ENCODE data around the gene RNF40.
"Not testable (repeated sequence)": the region's sequence is repeated elsewhere in the genome, so short reads cannot be mapped to it uniquely, and the experiment has no call there.

The RNF40 gene

DNA sequence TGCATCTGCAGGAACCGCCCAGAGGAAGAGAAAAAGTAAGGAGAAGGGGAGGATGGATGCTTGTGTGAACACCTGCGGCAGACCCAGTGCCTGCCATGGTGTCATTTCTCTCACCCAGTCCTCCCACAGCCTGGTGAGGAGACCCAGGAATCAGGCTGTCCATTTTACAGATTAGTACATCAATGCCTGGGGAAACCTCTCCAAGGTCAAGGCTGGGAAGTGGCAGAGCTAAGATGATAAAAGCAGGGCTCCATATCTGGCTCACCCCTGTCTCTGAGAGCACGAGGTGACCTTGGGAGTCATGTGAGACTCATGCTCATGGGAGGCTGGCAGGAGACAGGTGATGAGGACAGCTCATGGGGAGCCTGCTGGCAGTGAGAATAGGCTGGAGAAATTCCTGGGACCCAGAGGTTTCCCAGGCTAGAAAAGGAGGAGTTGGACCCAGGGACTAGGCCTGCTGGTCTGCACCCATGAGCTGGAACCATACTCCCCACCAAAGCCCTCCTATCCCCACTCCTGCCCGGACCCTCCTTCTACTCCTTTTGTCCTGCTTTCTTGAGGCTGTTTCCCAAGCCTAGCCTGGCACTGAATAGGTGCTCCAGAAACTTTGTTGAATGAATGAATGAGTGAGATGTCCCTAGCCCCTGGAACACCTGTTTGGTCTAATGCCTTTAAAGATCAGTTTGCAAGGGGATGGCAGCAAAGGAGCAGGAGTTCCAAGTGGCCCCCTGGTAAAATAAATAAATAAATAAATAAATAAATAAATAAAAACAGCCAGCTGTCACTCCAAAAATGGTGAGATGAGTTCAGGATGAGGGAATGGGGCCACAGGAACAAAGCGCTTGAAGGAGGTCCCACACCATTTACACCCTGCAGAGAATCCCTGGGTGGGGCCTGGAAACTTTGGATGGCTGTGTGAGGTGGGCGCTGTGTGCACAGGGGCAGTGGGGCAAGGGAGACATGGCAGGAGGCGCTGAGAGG is 23.3 kb downstream of the RNF40 start:
- no peak for DNase-seq

DNA sequence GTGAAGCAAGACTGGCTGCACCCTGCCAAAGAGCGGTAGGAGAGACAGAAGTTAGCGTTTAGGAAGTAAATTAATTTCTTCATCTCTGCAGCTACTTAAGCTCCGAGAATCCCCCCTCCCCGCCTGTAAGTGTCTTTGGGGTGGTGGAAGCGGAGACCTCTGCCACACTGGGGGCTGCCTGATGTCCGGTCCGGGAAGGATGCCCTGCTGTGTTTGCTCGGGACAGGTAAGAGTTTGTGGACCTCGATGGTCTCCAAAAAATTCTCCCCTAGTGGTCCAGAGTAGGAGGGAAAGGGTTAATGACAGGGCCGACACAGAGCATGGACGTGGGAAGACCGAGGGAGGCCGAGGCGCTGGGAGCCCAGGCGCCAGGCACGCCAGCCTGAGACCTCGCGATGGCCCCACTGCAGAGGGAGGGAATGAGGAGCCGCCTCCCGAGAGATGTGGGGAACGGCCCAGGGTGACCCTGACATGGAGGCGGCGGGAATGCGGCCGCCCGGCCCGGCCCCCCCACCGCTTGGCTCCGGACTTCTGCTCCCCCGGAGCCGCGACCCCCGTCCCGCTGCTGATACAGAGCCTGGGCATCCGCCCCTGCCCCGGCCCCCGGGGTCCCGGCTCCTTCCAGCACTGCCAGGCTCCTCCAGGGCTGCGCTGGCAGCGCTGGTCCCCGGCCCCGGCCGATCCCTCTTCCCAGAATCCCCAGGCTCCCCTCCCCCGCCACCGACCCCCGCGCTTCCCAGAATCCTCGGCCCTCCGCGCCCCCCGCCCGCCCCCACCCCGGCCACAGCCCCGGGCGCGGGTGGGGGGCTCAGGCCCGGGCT is 24.2 kb downstream of the RNF40 start:
- no peak for DNase-seq

DNA sequence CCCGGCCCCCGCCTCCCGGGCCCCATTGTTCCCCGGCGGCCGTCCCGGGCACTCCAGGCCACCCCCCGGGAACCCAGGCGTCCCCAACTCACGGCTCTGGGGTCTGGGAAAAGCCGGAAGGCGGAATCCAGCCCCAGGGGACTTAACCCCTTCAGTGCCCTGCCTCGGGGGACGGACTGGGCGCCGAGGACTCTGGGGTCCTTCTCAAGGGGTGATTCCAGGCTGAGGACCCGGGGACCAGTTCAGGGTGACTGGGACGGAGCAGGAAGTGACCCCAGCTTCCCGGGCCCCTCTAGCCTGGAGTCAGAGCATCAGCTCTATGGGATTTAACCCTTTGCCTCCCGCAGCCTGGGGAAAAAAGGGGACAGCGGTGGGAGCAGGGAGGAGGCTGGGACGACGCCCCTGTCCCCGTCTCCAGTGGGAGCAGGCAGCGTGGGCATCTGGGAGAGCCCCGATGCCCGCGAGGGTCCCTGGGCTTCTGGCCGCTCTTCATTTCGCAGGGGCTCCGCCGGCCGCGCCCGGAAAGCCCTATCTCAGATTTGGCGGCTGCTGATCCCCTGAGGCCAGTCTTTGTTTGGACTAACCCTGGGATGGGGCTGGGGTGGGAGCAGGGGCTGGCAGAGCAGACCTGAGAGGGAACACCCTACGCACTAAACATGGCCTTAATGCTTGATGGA is 25.0 kb downstream of the RNF40 start, which contains the start of gene ZNF629:
Gene ZNF629, minus strand, starts transcription at position 270 of the 677 bp plus-strand sequence. CDS start 2,723 bp downstream, outside the sequence.
- DNase-seq, result no peak

DNA sequence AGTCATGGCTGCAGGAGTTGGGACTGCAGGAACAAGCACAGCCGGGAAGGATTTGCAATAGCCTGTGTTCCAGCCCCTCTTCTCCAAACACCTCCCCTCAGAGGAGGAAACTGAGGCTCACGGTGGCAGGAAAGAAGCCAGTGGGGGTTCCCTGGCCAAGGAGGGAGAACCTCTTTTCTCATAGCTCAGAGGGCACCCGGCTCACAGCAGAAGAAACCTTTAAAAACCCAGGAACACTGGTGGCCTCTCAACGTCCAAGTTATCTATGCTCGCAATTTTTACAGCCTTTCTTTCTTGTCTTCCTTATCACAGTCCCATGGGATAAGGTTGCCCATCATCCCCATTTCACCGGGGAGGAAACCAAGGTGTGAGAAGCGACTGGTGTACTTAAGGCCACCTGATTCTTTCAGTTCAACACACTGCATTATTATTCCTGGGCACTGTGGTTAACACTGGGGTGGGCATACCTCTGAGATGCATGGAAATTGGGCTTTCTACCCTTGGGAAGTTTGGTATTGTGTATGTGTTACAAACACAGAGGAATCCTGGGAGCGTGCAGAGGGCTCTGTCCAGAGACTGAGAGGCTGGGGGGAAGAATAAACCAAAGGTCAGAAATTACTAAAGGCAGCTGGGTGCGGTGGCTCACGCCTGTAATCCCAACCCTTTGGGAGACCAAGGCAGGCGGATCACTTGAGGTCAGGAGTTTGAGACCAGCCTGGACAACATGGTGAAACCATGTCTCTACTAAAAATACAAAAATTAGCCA is 25.7 kb downstream of the RNF40 start:
- DNase-seq, result no peak

DNA sequence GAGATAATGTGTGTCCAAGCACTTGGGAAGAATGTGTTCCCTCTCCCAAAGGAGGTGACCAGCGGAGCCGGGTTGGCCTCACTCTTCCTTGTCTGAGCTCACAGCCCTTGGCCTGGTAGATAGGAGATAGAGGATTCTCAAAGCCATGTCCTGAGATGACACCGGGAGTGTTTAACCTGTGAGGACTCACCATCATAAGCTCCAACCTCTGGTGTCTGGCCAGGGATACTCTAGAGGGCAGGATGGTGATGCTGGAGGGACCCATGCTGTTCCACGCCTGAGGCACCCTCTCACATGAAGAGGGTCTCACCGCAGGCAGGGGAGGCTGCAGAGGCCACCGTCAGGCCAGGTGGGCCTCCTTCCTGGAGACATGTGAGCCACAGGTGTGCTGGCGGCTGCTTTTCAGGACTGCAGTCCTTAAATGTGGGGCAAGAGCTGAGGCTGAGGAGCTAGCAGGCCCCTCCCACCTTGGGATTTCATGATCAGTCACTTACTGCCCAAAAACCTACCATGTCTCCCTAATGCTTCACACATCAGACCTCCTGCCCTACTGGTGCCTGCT is 31.5 kb downstream of the RNF40 start:
- DNase-seq, result no peak

DNA sequence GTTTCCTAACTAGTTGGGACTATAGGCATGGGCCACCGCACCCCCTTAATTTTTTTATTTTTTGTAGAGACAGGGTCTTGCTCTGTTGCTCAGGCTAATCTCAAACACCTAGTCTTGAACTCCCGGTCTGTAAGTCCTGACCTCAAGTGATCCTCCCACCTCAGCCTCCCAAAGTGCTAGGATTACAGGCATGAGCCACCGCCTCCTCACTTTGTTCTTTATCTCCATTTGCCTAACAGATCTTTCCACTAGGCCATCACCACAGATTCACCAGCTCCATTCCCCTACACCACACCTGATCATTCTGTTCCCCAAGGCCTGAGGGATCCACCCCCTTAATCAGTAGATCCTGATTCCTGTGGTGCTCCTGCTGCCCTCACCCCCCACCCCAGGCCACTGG is 32.5 kb downstream of the RNF40 start:
- DNase-seq, result no peak

DNA sequence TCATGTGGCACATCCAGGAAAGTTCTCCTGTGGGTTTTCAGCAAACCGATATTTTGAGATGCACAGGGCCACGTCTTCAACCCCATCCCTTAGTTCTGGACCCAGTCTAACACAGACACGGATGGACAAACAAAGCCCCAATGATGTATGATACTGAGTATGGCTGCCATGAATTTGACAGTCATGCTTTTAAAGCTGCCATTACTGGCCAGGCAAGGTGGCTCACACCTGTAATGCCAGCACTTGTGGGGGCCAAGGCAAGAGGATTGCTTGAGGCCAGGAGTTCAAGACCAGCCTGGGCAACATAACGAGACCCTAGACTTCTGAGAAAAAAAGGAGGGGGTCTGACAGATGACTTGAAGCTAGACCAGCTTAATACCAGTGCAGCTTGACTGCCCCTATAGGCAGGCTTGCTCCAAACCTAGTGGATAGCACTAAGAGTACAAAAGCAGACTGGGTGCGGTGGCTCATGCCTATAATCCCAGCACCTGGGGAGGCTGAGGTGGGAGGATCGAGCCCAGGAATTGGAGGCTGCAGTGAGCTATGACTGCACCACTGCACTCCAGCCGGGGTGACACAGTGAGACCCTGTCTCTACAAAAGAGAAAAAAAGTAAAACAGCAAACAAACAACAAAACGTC is 35.7 kb downstream of the RNF40 start:
- no peak for DNase-seq

DNA sequence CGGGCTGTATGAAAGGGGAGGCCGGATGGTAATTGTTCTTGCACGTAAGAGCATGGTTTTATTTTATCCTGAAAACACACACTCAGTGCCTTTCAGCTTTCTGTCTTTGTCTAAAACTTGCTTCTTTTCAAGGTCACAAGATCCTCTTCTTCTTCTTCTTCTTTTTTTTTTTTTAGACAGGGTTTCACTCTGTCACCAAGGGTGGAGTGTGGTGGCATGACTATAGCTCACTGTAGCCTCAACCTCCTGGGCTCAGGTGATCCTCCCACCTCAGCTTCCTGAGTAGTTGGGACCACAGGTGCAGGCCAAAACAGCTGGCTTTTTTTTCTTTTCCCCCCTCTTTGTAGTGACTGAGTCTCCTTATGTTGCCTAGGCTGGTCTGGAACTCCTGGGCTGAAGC is 40.8 kb downstream of the RNF40 start:
- no peak for DNase-seq

DNA sequence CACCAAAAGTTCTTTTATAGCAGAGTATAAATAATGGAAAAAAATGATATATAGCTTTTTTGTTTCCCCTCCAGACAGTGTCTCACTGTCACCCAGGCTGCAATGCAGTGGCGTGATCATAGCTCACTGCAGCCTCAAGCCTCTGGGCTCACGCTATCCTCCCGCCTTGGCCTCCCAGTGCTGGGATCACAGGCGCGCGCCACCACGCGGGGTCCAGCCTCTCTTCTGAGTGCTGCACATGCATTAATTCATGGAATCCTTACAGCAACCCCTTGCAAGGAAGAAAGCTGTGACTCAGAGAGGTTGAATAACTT is 42.9 kb downstream of the RNF40 start:
- no peak for DNase-seq

DNA sequence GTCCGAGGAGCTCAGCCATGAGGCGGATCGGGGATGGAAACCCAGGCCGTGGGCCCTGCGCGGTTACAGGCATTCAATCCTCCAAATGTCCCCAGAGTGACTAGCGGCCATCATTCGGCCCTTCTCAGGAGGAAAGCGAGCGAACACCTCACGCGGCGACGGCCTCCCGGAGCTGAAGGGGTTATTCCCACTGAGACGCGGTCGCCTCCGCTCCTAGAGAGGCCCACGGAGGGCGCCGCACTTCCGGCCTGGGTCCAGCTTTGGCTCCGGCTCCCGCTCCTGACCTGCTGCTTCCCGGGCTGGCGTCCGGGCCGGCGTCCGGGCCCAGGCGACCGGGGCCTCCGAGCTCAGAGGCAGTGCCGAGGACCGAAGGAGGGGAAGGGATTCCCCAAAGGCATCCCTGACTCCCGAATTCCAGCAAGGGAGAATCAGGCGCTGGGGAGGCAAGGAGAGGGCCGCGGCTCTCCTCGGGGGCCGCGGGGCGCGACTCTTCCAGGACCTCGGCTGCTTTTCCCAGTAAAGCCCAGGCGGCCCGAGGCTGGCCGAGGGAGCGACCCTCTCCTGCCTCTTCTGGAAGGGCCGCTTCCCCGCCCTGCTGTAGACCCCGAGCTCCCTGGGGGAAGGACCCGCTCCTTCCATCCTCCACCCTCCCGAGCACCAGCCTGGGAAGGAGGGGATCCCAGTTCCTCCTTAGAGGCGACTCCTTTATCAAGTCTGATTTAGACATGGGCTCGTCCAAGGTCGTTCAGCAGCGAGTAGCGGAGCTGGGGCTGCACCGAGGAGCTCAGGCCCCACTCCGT is 43.4 kb downstream of the RNF40 start:
- DNase-seq, result no peak

DNA sequence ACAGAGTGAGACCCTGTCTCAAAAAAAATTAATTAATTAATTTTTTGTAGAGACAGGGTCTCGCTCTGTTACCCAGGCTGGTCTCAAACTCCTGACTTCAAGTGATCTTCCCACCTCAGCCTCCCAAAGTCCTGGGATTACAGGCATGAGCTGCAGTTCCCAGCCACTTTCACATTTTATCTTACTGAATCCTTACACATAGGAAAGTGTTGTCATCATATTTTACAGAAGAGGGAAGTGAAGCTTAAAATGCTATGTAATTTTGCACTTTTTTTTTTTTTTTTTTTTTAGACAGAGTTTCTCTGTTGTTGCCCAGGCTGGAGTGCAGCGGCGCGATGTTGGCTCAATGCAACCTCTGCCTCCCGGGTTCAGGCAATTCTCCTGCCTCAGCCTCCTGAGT is 46.0 kb downstream of the RNF40 start:
- no peak for DNase-seq

DNA sequence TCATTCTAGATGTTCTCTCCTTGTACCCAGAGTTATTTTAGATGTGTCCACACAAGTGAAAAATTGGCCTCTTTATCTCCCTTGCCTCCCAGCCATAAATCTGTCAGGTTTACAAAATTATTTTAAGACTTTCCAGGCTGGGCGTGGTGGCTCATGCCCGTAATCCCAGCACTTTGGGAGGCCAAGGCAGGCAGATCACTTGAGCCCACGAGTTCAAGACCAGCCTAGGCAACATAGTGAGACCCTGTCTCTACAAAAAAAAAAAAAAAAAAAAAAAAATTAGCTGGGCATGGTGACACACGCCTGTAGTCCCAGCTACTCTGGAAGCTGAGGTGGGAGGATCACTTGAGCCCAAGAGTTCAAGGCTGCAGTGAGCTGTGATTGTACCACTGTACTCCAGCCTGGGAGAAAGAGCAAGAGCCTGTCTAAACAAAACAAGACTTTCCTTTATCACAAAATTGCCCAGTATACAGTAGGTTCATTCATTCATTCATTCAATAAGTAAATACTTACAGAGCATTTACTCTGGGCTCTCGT is 46.8 kb downstream of the RNF40 start:
- DNase-seq, result not testable (repeated sequence)

DNA sequence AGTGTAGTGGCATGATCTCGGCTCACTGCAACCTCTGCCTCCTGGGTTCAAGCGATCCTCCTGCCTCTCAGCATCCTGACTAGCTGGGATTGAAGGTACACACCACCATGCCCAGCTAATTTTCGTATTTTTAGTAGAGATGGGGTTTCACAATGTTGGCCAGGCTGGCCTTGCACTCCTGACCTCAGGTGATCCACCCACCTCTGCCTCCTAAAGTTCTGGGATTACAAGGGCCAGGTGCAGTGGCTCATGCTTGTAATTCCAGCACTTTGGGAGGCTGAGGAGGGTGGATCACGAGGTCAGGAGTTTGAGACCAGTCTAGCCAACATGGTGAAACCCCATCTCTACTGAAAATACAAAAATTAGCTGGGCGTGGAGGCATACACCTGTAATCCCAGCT is 47.6 kb downstream of the RNF40 start:
- DNase-seq, result not testable (repeated sequence)

DNA sequence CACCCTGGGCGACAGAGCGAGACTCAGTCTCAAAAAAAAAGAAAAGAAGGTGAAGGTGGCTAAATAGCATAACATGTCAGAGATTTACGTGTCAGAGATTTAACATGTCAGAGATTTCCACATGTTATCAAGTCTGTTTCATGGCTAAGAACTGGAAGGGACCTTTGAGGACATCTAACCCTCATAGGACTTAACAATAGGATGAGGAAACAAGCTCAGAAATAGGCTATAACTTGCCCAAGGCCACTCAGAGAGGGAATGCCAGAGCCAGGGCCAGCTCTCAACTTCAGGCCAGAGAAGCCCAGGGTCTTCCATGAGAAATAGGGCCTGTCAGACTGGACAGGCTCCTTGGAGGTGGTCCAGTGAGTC is 51.7 kb downstream of the RNF40 start:
- no peak for DNase-seq

DNA sequence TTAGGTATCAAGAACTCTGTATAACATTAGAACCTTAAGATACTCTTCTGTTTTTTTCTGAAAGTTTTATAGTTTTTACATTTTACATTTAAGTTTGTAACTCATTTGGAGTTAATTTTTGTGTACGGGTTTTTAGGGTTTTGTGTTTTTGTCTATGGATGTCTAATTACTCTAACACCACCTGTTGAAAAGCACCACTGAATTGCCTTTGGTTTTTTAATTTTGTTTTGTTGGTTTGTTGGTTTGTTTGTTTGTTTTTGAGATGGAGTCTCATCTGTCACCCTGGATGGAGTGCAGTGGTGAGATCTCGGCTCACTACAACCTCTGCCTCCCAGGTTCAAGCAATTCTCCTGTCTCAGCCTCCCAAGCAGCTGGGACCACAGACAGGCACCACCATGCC is 54.6 kb downstream of the RNF40 start:
- no peak for DNase-seq

DNA sequence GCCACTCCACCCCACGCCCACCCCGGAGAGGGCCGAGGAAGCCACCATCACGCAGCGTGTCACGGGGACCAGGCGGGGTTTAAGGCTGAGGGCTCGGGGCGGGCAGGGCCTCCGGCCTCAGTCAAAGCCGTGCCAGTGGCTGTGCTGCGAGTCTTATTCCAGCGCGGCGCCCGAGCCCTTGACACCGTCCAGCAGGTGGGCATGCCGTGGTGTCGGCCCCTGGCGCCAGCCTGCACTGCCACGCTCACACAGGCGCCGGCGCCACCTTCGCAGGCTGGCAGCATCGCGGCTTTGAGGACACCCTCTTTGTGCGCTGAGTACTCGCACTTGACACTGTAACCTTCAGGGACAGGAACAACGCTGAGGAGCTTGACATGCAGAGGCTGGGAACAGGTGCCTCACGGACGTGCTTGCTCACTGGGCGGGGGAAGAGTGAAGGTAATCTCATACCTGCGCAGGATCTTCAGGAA is 58.9 kb downstream of the RNF40 start:
- DNase-seq, result no peak

DNA sequence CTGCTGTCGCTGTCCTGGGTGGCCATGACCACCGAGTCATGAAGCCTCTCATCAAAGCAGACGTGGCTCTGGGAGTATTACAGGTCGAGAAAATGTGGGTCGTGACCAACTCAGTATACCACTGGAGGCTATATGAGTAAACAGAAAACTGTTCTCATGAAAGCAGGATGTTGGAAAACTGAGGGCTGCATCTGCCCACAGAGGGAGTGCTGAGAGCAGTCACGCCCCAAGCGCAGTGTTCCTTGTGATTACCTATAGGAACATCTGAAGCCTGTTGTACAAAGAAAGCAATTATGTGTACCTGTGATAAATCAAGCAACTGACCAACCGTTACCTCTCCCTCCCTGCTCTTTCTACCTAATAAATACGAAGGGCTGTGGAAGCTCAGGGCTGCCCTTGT is 59.3 kb downstream of the RNF40 start:
- not testable (repeated sequence) for DNase-seq

DNA sequence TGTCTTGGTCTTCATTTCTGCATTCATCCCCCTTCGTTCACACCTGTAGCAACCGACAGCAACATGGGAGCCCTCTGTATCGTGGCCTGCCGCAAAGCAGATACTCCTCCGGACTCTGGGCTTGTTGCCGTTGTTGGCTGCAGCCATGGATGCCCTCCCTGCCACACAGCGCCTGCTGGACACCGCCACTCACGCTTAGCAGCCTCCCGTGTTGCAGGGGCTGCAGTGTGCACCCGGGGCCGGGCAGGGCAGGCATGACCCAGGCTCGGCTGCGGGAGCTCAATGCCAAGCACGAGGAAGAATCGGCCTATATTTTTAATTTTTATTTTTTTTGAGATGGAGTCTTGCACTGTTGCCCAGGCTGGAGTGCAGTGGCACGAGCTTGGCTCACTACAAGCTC is 59.8 kb downstream of the RNF40 start:
- DNase-seq, result no peak
